HCT116 (cell line): ENCODE data around the gene FCSK. TPM values are rescaled to one million over a fixed set of nuclear protein-coding genes. Genes with fewer than 3 reads are reported as not detected.

ENCODE experiments used
- ATAC-seq: fragments of 200-7000 bp; cut with Tn5 transposase; 2 replicates; pipeline ENCODE4 v1.9.1; 2020; ENCODE audit warnings: mild to moderate bottlenecking, moderate library complexity
- BruUV-seq: library from RNA; stranded (reverse); fragments of 400-500 nt; replicated peaks from 2 replicates; lab custom pipeline; 2021; lab: Mats Ljungman, UMichigan
- CTCF ChIA-PET: fragments of 300-600 bp; sonication (Branson Sonifier 250); formaldehyde crosslinking; loops from one replicate; lab custom pipeline; 2021; ENCODE audit warnings: antibody characterized with exemption; lab: Charles Lee
- POLR2A ChIA-PET: fragments of 300-600, 350-600 bp; sonication (Branson Sonifier 250); formaldehyde crosslinking; loops from one replicate; lab custom pipeline; 2021; ENCODE audit warnings: antibody characterized with exemption; lab: Charles Lee
- RAD21 ChIA-PET, 2 experiments: fragments of 300-600 bp; sonication (Branson Sonifier 250); formaldehyde crosslinking; loops; one replicate each; lab custom pipeline; 2023; ENCODE audit warnings: low total read pairs in 2 of 2; ENCODE audit not compliant: uncharacterized antibody in 2 of 2, unreplicated experiment in 2 of 2, low non-redundant PET in 1 of 2; lab: Charles Lee
- DNase-seq: peaks from one replicate; pipeline ENCODE4 v3.0.0-alpha.2; 2010; ENCODE audit warnings: low read depth, low spot score
- H2AFZ ChIP-seq: fragments of 200-600 bp; shearing (Covaris generic), sonication (generic); 2 replicates; pipeline ENCODE4 v1.6.1; 2017; ENCODE audit warnings: low read depth, mixed run types, mixed read lengths, antibody characterized with exemption, low read length; ENCODE audit not compliant: poor library complexity, severe bottlenecking
- H3K27ac ChIP-seq: 2 replicates; pipeline ENCODE4 v1.5.1; 2012; ENCODE audit warnings: low read depth, low read length
- H3K27me3 ChIP-seq: fragments of 200-600 bp; sonication (generic); 2 replicates; pipeline ENCODE4 v1.6.1; 2016; ENCODE audit warnings: mixed run types, low read length, mixed read lengths; ENCODE audit not compliant: insufficient read depth
- H3K36me3 ChIP-seq, 2 experiments: fragments of 200-500 bp in 1 of 2; fragments of 200-600 bp in 1 of 2; sonication (Bioruptor generic) in 1 of 2; sonication (generic) in 1 of 2; 2 replicates each; pipeline versions ENCODE4 v1.5.1 to v1.6.1; 2014 to 2016; ENCODE audit warnings: low read length in 2 of 2, inconsistent platforms in 1 of 2, mixed read lengths in 1 of 2, mixed run types in 1 of 2; ENCODE audit not compliant: insufficient read depth in 2 of 2, control insufficient read depth in 1 of 2
- H3K4me1 ChIP-seq, 2 experiments: fragments of 200-600 bp in 1 of 2; sonication (generic) in 1 of 2; 2 replicates each; pipeline versions ENCODE4 v1.5.1 to v1.6.1; 2012 to 2017; ENCODE audit warnings: low read length in 2 of 2, inconsistent platforms in 1 of 2, mild to moderate bottlenecking in 1 of 2, mixed read lengths in 1 of 2, mixed run types in 1 of 2, moderate library complexity in 1 of 2; ENCODE audit not compliant: insufficient read depth in 2 of 2, control insufficient read depth in 1 of 2
- H3K4me2 ChIP-seq: fragments of 200-600 bp; sonication (generic); 2 replicates; pipeline ENCODE4 v1.6.1; 2017; ENCODE audit warnings: mixed run types, low read length, mixed read lengths
- H3K4me3 ChIP-seq, 2 experiments: fragments of 200-600 bp in 1 of 2; sonication (generic) in 1 of 2; replicated peaks in 1 of 2; 2 replicates each; pipeline ENCODE4 v1.5.1; 2011 to 2016; ENCODE audit warnings: low read length in 2 of 2, control low read depth in 1 of 2, low read depth in 1 of 2, mild to moderate bottlenecking in 1 of 2, mixed read lengths in 1 of 2, mixed run types in 1 of 2
- H3K79me2 ChIP-seq: fragments of 200-600 bp; sonication (generic); 2 replicates; pipeline ENCODE4 v1.6.1; 2017; ENCODE audit warnings: mild to moderate bottlenecking, mixed run types, low read length, moderate library complexity, mixed read lengths; ENCODE audit not compliant: insufficient read depth
- H3K9ac ChIP-seq: fragments of 200-600 bp; sonication (generic); 2 replicates; pipeline ENCODE4 v1.6.1; 2016; ENCODE audit warnings: low read length, mixed read lengths
- H3K9me2 ChIP-seq: fragments of 200-600 bp; sonication (generic), shearing (Covaris generic); 2 replicates; pipeline ENCODE4 v1.6.1; 2017; ENCODE audit warnings: mixed run types, mild to moderate bottlenecking, moderate library complexity; ENCODE audit not compliant: insufficient read depth
- H3K9me3 ChIP-seq, 2 experiments: fragments of 200-500 bp in 1 of 2; fragments of 200-600 bp in 1 of 2; sonication (Bioruptor generic) in 1 of 2; sonication (generic) in 1 of 2; 2 replicates each; pipeline ENCODE4 v1.6.1; 2014 to 2017; ENCODE audit warnings: low read length in 2 of 2, mixed read lengths in 2 of 2, inconsistent platforms in 1 of 2, low read depth in 1 of 2, mild to moderate bottlenecking in 1 of 2, mixed run types in 1 of 2, moderate library complexity in 1 of 2; ENCODE audit not compliant: control insufficient read depth in 1 of 2, insufficient read depth in 1 of 2
- H4K20me1 ChIP-seq: fragments of 200-600 bp; sonication (generic), shearing (Covaris generic); 2 replicates; pipeline ENCODE4 v1.6.1; 2017; ENCODE audit warnings: mixed run types, mild to moderate bottlenecking, moderate library complexity; ENCODE audit not compliant: insufficient read depth
- CBX3 ChIP-seq: IDR thresholded peaks from 2 replicates; pipeline ENCODE4 v1.6.1; 2012; ENCODE audit warnings: low read depth
- CEBPB ChIP-seq: IDR thresholded peaks from 2 replicates; pipeline ENCODE4 v1.6.1; 2012; ENCODE audit warnings: low read depth
- EGR1 ChIP-seq: IDR thresholded peaks from 2 replicates; pipeline ENCODE4 v1.6.1; 2012; ENCODE audit warnings: low read depth
- EZH2 ChIP-seq: fragments of 200-600 bp; sonication (generic); IDR thresholded peaks from 2 replicates; pipeline ENCODE4 v1.6.1; 2017; ENCODE audit warnings: antibody characterized with exemption, mixed run types
- JUND ChIP-seq: IDR thresholded peaks from 2 replicates; pipeline ENCODE4 v1.6.1; 2012
- POLR2A ChIP-seq: IDR thresholded peaks from 2 replicates; pipeline ENCODE4 v1.7.0; 2011; ENCODE audit warnings: borderline replicate concordance; ENCODE audit not compliant: insufficient read depth, insufficient read length; ENCODE audit errors: extremely low read depth
- POLR2AphosphoS5 ChIP-seq: IDR thresholded peaks from 2 replicates; pipeline ENCODE4 v1.6.1; 2011; ENCODE audit warnings: mild to moderate bottlenecking, low read depth, low read length, moderate library complexity
- RAD21 ChIP-seq: IDR thresholded peaks from 2 replicates; pipeline ENCODE4 v1.6.1; 2012; ENCODE audit warnings: low read depth, mild to moderate bottlenecking
- SIN3A ChIP-seq: IDR thresholded peaks from 2 replicates; pipeline ENCODE4 v1.6.1; 2012; ENCODE audit warnings: low read depth
- SP1 ChIP-seq: IDR thresholded peaks from 2 replicates; pipeline ENCODE4 v1.6.1; 2012; ENCODE audit warnings: low read depth
- SRF ChIP-seq: IDR thresholded peaks from 2 replicates; pipeline ENCODE4 v1.6.1; 2012; ENCODE audit warnings: low read depth
- TCF7L2 ChIP-seq: IDR thresholded peaks from 2 replicates; pipeline ENCODE4 v1.7.0; 2011; ENCODE audit warnings: borderline replicate concordance, inconsistent platforms; ENCODE audit not compliant: insufficient read depth, insufficient read length; ENCODE audit errors: extremely low read depth
- YY1 ChIP-seq: IDR thresholded peaks from 2 replicates; pipeline ENCODE4 v1.6.1; 2011; ENCODE audit warnings: low read length, low read depth, moderate library complexity, mild to moderate bottlenecking; ENCODE audit not compliant: insufficient replicate concordance; ENCODE audit errors: extremely low read depth
- ZFX ChIP-seq: fragments of 450-650 bp; IDR thresholded peaks from 2 replicates; pipeline ENCODE4 v1.6.1; 2017
- ZNF274 ChIP-seq: fragments of 200-500 bp; sonication (Bioruptor generic); IDR thresholded peaks from 2 replicates; pipeline ENCODE4 v1.6.1; 2014; ENCODE audit warnings: mild to moderate bottlenecking, low read depth, low read length, inconsistent platforms
- intact Hi-C: fragments of 100-400 bp; cut with micrococcal nuclease; formaldehyde crosslinking; loops from 2 replicates; pipeline ENCODE4 v1.10.0; 2022
- total RNA-seq: library from RNA; stranded (reverse); gene quantifications from one replicate; pipeline ENCODE4 v1.2.1, GENCODE V29; 2021; ENCODE audit not compliant: unreplicated experiment
- TF ChIP-seq, protein P1 (sequence below), 3 experiments: fragments of 200-600 bp in 1 of 3; sonication (generic) in 1 of 3; IDR thresholded peaks in 2 of 3; conservative IDR thresholded peaks in 1 of 3; 2 replicates each; pipeline ENCODE4 v1.5.1; 2012 to 2017; ENCODE audit warnings: low read depth in 2 of 3, low read length in 2 of 3, antibody characterized with exemption in 1 of 3, borderline replicate concordance in 1 of 3, control low read depth in 1 of 3, mild to moderate bottlenecking in 1 of 3, mixed read lengths in 1 of 3, mixed run types in 1 of 3, moderate library complexity in 1 of 3; ENCODE audit not compliant: insufficient read depth in 1 of 3
- TF ChIP-seq, protein P2 (sequence below): IDR thresholded peaks from 2 replicates; pipeline ENCODE4 v1.6.1; 2012
- TF ChIP-seq, protein P3 (sequence below): IDR thresholded peaks from 2 replicates; pipeline ENCODE4 v1.6.1; 2012
- TF ChIP-seq, protein P4 (sequence below): IDR thresholded peaks from 2 replicates; pipeline ENCODE4 v1.6.1; 2012; ENCODE audit warnings: low read depth

The FCSK gene
- total RNA-seq, 1 experiment from 2014 or later: 17.1 TPM

DNA sequence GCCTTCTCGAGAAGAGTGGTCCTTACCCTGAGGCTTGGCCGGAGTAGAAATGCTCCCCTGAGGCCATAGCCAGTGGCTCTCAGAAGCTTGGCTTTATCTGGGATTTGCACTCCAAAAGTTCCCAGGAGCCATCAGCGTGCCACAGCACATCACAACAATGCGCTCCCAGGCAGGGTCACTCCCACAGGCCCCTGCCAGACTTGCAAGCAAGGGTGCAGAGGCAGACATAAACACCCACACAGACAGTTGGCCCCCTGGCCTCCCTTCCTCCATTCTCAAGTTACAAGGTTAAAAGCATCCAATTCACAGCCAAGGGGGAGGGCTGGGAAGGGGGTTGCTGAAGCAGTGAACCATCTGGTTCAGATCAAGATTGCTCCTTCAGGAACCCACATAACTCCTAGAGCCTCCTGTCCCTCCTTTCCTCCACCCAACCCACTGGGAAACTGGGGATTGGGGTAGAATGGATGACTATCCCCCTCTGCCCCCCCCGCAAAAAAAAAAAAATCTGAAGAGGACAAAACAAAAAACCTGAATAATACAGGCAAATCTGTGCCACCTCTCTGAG is 17.3 kb upstream of the FCSK start:
- peak overlapping the region; percentile 95 for H3K4me2 ChIP-seq
- ChIA-PET CTCF (no interaction called here), POLR2A (interaction anchor here (1.7 kb wide), 1 partner anchor 56 kb away, joined by 8 read pairs; no protein-coding TSS in a partner anchor), RAD21 (no interaction called here)
- H3K4me3 ChIP-seq: peak overlapping the region; percentile 56 to 70; a peak in 2 of 4 replicates
- no peak overlapping the region; the same call in 1 of the 2 replicates for H3K9ac ChIP-seq
- ATAC-seq: no peak
- H3K9me3 ChIP-seq: no peaks in the 10 kb centered on the region
- H3K9me2 ChIP-seq: no peaks in the 10 kb centered on the region
- no peaks in the 10 kb centered on the region for H4K20me1 ChIP-seq
- intact Hi-C loops: loop anchor here (5.0 kb wide), 1 partner anchor 55 kb away; no protein-coding TSS in a partner anchor
- TSS peak; percentile 49 for BruUV-seq
- H3K79me2 ChIP-seq: no peaks in the 10 kb centered on the region
- peaks cover 30 to 53% of the 10 kb centered on the region in 2 experiments for H3K4me1 ChIP-seq
- TF ChIP-seq ZFX (no peak), JUND (no peak), EGR1 (no peak), SRF (no peak), RAD21 (no peak), CEBPB (no peak), SP1 (no peak), ZNF274 (no peak), SIN3A (no peak), YY1 (no peak), POLR2A (no peak), CBX3 (no peak), POLR2AphosphoS5 (no peak), TCF7L2 (no peak), EZH2 (no peak)
- TF ChIP-seq, protein P1, sequence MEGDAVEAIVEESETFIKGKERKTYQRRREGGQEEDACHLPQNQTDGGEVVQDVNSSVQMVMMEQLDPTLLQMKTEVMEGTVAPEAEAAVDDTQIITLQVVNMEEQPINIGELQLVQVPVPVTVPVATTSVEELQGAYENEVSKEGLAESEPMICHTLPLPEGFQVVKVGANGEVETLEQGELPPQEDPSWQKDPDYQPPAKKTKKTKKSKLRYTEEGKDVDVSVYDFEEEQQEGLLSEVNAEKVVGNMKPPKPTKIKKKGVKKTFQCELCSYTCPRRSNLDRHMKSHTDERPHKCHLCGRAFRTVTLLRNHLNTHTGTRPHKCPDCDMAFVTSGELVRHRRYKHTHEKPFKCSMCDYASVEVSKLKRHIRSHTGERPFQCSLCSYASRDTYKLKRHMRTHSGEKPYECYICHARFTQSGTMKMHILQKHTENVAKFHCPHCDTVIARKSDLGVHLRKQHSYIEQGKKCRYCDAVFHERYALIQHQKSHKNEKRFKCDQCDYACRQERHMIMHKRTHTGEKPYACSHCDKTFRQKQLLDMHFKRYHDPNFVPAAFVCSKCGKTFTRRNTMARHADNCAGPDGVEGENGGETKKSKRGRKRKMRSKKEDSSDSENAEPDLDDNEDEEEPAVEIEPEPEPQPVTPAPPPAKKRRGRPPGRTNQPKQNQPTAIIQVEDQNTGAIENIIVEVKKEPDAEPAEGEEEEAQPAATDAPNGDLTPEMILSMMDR (IDR thresholded peaks at IDR 0.05 in 2 of 3, conservative IDR thresholded peaks at IDR 0.05 in 1 of 3; ENCODE audit: borderline replicate concordance in 1 of 3, insufficient read depth in 1 of 3, low read depth in 2 of 3, low read length in 2 of 3): no peak
- TF ChIP-seq, protein P2, sequence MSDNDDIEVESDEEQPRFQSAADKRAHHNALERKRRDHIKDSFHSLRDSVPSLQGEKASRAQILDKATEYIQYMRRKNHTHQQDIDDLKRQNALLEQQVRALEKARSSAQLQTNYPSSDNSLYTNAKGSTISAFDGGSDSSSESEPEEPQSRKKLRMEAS: no peak
- TF ChIP-seq, protein P3, sequence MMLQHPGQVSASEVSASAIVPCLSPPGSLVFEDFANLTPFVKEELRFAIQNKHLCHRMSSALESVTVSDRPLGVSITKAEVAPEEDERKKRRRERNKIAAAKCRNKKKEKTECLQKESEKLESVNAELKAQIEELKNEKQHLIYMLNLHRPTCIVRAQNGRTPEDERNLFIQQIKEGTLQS: no peak
- TF ChIP-seq, protein P4, sequence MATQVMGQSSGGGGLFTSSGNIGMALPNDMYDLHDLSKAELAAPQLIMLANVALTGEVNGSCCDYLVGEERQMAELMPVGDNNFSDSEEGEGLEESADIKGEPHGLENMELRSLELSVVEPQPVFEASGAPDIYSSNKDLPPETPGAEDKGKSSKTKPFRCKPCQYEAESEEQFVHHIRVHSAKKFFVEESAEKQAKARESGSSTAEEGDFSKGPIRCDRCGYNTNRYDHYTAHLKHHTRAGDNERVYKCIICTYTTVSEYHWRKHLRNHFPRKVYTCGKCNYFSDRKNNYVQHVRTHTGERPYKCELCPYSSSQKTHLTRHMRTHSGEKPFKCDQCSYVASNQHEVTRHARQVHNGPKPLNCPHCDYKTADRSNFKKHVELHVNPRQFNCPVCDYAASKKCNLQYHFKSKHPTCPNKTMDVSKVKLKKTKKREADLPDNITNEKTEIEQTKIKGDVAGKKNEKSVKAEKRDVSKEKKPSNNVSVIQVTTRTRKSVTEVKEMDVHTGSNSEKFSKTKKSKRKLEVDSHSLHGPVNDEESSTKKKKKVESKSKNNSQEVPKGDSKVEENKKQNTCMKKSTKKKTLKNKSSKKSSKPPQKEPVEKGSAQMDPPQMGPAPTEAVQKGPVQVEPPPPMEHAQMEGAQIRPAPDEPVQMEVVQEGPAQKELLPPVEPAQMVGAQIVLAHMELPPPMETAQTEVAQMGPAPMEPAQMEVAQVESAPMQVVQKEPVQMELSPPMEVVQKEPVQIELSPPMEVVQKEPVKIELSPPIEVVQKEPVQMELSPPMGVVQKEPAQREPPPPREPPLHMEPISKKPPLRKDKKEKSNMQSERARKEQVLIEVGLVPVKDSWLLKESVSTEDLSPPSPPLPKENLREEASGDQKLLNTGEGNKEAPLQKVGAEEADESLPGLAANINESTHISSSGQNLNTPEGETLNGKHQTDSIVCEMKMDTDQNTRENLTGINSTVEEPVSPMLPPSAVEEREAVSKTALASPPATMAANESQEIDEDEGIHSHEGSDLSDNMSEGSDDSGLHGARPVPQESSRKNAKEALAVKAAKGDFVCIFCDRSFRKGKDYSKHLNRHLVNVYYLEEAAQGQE: no peak
- TF ChIP-seq, all 23 proteins: peak for 0
- Histone ChIP-seq H3K27ac (no peak overlapping the region), H3K27me3 (no peaks in the 10 kb centered on the region), H3K36me3 (no peaks in the 10 kb centered on the region), H2AFZ (no peak overlapping the region)
- DNase-seq: no peak
